IPS-20b (cell line): ENCODE data around the gene ARMC7.
A peak's percentile ranks its signal among the peaks of the same experiment; 100 is the strongest.
"Not testable (repeated sequence)": the region's sequence is repeated elsewhere in the genome, so short reads cannot be mapped to it uniquely, and the experiment has no call there.

Experiments
- H3K27ac ChIP-seq: one replicate; pipeline ENCODE4 v1.5.1; 2013; ENCODE audit warnings: low read length
- H3K27me3 ChIP-seq: 2 replicates; pipeline ENCODE4 v1.6.1; 2013; ENCODE audit warnings: mild to moderate bottlenecking, low read length, inconsistent platforms; ENCODE audit not compliant: insufficient read depth
- H3K36me3 ChIP-seq: 2 replicates; pipeline ENCODE4 v1.6.1; 2013; ENCODE audit warnings: low read depth, mild to moderate bottlenecking, inconsistent platforms, low read length, moderate library complexity; ENCODE audit not compliant: insufficient read depth
- H3K4me1 ChIP-seq: 2 replicates; pipeline ENCODE4 v1.6.1; 2013; ENCODE audit warnings: mild to moderate bottlenecking, control low read depth, inconsistent platforms, low read length, moderate library complexity; ENCODE audit not compliant: insufficient read depth
- H3K4me3 ChIP-seq: 2 replicates; pipeline ENCODE4 v1.5.1; 2013; ENCODE audit warnings: mild to moderate bottlenecking, low read length, inconsistent platforms
- H3K9ac ChIP-seq: 2 replicates; pipeline ENCODE4 v1.6.1; 2013; ENCODE audit warnings: low read depth, mild to moderate bottlenecking, inconsistent platforms, low read length, moderate library complexity
- H3K9me3 ChIP-seq: 2 replicates; pipeline ENCODE4 v1.6.1; 2013; ENCODE audit warnings: mild to moderate bottlenecking, low read depth, low read length, inconsistent platforms; ENCODE audit not compliant: insufficient read depth

ARMC7 gene

DNA sequence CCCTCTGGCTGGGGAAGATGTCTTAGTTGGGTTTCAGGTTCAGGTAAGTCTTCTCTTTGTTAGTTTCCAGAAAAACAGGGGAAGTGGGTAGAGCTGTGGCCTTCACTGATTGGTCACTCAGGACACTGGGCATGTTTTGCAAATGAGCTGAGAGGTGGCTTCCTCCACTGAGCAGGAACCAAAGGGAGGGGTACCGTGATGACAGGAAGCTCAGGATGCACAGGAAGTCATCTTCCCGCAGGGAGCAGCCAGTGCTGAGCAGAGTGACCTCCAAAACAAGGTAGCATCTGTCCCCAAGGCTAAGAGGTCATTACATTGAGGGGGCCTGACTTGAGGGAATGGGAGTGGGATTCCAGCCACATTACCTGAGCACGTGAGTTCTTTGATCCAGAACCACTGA, 16.2 kb downstream of the ARMC7 start:
- H3K27ac ChIP-seq: no peak overlapping the region
- H3K36me3 ChIP-seq: peaks cover 14% of the 10 kb centered on the region
- no peaks in the 10 kb centered on the region for H3K27me3 ChIP-seq
- no peak overlapping the region for H3K4me3 ChIP-seq
- no peaks in the 10 kb centered on the region for H3K4me1 ChIP-seq
- no peaks in the 10 kb centered on the region for H3K9me3 ChIP-seq
- H3K9ac ChIP-seq: no peak overlapping the region

DNA sequence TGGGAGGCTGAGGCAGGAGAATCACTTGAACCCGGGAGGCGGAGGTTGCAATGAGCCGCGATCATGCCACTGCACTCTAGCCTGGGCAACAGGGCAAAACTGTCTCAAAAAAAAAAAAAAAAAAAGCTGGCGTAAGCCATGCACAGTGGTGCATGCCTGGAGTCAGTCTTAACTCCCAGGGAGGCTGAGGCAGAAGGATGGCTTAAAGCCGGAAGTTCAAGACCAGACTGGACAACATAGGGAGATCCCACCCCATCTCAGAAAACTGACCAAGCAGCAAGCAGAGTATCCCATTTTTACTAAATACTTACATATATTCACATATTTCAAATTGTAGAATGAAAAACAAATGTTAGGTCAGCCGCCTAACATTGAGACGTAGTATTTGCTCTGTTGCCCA, 17.2 kb downstream of the ARMC7 start:
- H3K27ac ChIP-seq: no peak overlapping the region
- no peaks in the 10 kb centered on the region for H3K27me3 ChIP-seq
- no peaks in the 10 kb centered on the region for H3K9me3 ChIP-seq
- H3K4me3 ChIP-seq: no peak overlapping the region
- H3K4me1 ChIP-seq: no peaks in the 10 kb centered on the region
- peaks cover 14% of the 10 kb centered on the region for H3K36me3 ChIP-seq
- no peak overlapping the region for H3K9ac ChIP-seq

DNA sequence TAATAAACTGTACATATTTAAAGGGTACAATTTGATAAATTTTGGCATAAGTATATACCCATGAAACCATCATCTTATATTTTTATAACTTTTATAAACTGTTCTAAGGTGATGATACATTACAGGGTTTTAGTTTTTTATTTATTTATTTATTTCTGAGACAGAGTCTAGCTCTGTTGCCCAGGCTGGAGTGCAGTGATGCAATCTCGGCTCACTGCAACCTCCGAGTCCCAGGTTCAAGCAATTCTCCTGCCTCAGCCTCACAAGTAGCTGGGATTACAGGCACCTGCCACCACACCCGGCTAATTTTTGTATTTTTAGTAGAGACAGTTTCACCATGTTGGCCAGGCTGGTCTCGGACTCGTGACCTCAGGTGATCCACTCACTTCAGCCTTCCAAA, 18.2 kb downstream of the ARMC7 start:
- not testable (repeated sequence) for H3K27ac ChIP-seq, H3K4me3 ChIP-seq, H3K9ac ChIP-seq, H3K9me3 ChIP-seq, H3K4me1 ChIP-seq, H3K27me3 ChIP-seq
- peaks cover 14% of the 10 kb centered on the region for H3K36me3 ChIP-seq

DNA sequence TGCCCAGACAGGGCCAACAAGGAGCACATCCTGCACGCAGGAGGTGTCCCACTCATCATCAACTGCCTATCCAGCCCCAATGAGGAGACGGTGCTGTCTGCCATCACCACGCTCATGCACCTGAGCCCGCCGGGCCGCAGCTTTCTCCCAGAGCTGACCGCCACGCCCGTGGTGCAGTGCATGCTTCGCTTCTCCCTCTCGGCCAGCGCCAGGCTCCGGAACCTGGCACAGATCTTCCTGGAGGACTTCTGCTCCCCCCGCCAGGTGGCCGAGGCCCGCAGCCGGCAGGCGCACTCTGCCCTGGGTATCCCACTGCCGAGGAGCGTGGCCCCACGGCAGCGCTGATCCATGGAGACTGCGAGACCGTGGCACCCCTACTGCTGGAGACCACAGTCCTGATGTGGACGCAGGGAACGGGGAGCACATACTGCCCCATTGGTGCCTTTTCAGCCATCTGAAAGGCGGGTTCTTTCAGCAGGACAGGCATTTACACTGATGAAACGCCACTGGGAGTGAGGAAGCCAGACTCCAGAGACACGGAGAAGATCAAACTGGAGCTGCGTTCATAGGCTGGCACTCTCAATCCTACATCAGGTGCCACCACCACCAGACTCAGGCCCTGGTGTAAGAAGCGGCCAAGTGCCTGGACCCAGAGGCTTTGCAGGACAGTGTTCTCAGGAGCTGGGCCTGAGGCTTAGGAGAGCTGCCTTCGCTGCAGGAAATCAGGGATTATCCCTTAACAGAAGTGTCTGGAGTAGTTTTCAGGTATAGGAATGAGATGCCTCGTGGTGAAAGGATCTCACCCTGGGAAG, 19.1 kb downstream of the ARMC7 start:
- Histone ChIP-seq H3K9me3 (no peaks in the 10 kb centered on the region), H3K4me1 (no peaks in the 10 kb centered on the region), H3K27ac (no peak overlapping the region), H3K4me3 (no peak overlapping the region), H3K36me3 (peaks cover 14% of the 10 kb centered on the region), H3K27me3 (no peaks in the 10 kb centered on the region), H3K9ac (no peak overlapping the region)

DNA sequence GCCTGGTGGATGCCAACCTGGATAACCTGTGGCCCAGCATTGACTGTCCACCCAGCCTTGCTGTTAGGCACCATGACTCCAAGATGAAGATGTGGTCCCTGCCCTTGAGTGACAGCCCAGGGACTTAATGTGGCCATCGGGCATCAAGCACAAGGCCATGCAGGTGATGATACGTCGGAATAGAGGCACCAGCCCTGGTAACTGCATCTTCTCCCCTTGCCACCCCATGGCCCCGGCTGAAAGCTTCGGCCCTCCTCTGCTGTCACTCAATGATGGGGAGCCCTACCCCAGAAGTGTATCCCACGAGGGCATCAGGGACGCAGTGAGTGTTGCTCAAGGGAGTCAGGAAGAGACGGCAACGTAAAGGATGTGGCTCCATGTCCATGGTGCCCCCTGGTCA, 19.8 kb downstream of the ARMC7 start:
- H3K4me1 ChIP-seq: no peaks in the 10 kb centered on the region
- no peaks in the 10 kb centered on the region for H3K9me3 ChIP-seq
- no peak overlapping the region for H3K9ac ChIP-seq
- no peaks in the 10 kb centered on the region for H3K27me3 ChIP-seq
- H3K36me3 ChIP-seq: peaks cover 15% of the 10 kb centered on the region
- no peak overlapping the region for H3K4me3 ChIP-seq
- H3K27ac ChIP-seq: no peak overlapping the region

DNA sequence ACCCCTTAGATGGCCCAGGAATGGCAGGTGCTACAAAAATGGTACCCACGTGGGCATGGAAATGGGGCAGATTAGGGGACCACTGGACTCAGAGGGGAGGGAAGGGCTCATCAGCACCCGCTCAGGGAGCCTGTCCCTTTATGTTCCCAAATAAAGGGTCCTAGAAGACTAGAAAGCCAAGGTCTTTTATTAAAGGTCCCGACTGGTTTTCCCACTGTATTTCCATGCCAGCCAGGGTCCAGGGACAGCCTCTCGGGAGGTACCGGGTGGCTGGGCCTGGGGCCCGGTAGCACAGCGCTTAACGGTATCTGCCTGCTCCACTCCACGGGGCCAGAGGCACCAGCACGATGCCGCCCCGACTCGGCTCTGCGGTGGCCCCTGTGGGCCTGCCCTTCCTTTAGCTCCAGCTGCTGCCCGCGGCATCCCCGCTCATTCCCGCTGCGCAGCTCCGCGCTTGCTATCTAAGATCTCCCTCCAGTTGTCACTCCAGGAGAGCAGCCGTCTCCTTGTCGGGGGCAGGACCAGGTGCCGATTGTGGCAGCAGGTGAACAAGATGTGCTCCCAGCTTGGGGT, 20.4 kb downstream of the ARMC7 start:
- H3K36me3 ChIP-seq: peaks cover 20% of the 10 kb centered on the region
- H3K9ac ChIP-seq: peak overlapping the region; percentile 95; the same call in 1 of the 2 replicates
- no peaks in the 10 kb centered on the region for H3K27me3 ChIP-seq
- H3K9me3 ChIP-seq: no peaks in the 10 kb centered on the region
- H3K4me3 ChIP-seq: peak overlapping the region; percentile 86
- H3K4me1 ChIP-seq: no peaks in the 10 kb centered on the region
- no peak overlapping the region for H3K27ac ChIP-seq

DNA sequence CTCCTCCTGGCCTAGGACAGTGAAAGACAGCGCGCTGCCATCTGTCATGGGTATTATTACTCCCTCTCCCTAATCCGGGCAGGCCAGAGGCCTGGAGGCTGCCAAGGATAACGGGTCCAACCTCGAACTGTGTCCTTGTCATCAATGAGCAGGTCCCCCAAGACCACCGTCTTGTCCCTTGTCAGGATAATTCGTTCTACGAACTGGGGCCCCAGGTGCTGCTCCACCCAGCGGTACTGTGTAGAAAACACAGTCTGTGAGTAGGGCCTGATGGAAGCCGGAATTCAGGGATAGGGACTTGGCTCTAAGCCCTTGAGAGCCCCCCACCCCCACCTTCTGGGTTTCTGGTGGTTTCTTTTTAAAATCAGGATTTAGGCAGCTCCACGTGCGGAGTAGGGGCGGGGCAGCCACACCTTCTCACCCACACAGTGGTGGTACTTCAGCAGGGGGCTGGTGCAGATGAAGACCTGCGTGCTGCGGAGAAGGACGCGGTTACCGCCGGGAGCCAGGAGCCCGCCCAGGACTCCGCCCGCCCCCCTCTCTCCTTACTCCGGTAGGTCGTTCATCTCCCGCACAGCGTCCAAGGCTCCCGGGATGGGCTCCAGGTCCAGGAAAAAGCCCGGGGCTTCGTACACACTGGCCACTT, 21.0 kb downstream of the ARMC7 start:
- Histone ChIP-seq H3K9me3 (no peaks in the 10 kb centered on the region), H3K27ac (peak overlapping the region; percentile 72), H3K4me1 (no peaks in the 10 kb centered on the region), H3K27me3 (no peaks in the 10 kb centered on the region), H3K4me3 (peak overlapping the region; percentile 86), H3K9ac (peak overlapping the region; percentile 95), H3K36me3 (peaks cover 27% of the 10 kb centered on the region)

DNA sequence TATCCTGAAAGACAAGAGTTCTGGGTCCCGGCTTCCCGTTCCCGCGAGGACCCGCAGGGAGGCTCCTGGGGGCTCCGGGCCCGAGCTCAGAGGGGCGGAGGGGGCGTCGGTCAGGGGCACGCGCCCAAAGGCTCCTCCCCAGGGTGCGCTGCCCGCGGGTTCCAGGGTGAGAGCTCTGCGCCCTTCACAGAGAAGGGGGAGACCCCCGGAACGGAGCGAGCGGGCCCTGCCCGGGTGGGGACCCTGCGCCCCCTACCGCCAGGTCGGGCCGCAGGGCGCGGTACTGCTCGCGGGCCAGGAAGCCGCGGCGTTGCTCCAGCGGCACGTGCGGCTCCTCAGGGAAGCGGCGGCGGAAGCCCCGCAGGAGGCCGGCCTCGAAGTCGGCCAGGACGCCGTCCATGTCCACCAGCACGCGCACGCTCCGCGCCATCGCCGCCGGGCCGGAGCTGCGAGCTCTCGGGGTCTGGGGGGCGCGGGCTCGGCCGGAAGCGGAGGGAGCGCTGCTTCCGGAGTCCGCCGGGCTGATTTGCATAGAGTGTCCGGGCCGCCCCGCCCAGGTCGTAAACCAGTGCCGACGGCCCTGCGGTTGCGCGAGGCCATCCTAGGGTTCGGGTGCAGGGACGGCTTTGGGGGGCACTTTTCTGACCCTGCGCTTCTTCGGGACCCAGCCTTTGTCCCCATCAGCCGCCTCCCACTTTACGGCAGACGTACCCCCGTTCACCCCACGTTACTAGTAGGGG, 21.7 kb downstream of the ARMC7 start, which contains the start of gene NT5C:
TSS of gene NT5C (minus strand) at position 465 of the 740 bp plus-strand sequence. CDS start at position 430, 35 bp downstream.
- Histone ChIP-seq H3K9ac (peak within 1 kb of the TSS; percentile 95), H3K4me3 (peak within 1 kb of the TSS; percentile 86), H3K27ac (peak within 1 kb of the TSS; percentile 72), H3K27me3 (no peaks in the 10 kb centered on the region), H3K9me3 (no peaks in the 10 kb centered on the region), H3K4me1 (no peaks in the 10 kb centered on the region), H3K36me3 (peaks cover 33% of the 10 kb centered on the region)

DNA sequence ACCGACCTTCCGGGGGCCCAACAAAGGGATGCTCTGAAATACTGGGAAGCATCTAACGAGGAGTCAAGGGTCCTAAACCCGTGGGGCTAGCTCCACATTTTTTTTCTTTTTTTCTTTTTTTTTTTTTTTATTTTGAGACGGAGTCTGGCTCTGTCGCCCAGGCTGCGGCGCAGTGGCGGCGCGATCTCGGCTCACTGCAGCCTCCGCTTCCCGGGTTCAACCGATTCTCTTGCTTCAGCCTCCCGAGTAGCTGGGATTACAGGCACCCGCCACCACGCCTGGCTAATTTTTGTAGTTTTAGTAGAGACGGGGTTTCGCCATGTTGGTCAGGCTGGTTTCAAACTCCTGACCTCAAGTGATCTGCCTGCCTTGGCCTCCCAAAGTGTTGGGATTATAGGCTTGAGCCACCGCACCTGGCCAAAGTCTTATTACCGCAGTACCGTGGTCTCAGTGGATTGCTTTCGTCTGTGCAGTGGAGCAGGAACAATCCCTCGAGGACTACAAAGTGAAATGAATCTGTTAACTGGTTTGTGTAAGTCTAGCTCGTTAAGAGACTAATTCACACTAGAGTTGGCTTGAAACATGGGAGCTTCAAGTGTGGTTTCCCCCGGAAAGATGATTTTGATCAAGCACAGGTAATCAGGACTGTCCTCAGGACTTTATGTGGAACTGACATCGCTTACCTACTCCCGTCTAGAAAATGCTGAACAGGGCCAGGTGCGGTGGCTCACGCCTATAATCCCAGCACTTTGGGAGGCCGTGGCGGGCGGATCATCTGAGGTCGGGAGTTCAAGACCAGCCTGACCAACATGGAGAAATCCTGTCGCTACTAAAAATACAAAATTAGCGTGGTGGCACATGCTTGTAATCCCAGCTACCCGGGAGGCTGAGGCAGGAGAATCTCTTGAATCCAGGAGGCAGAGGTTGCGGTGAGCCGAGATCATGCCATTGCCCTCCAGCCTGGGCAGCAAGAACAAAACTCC, 22.5 kb downstream of the ARMC7 start:
- H3K9ac ChIP-seq: peak overlapping the region; percentile 95; the same call in 1 of the 2 replicates
- not testable (repeated sequence) for H3K27me3 ChIP-seq, H3K4me1 ChIP-seq, H3K9me3 ChIP-seq
- H3K27ac ChIP-seq: peak overlapping the region; percentile 72
- H3K4me3 ChIP-seq: peak overlapping the region; percentile 86
- H3K36me3 ChIP-seq: peaks cover 42% of the 10 kb centered on the region

DNA sequence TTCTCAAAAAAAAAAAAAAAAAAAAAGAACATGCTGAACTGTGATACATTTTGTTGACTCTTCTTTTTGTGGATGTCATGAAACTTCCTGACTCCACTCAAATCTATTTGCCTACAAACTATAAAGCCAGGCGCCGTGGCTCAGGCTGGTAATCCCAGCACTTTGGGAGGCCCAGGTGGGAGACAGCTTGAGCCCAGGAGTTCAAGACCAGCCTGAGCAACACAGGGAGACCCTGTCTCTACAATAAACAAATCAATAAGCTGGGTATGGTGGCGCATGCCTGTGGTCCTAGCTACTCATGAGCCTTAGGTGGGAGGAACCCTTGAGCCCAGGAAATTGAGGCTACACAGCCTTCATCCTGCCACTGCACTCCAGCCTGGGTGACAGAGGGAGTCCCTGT, 23.2 kb downstream of the ARMC7 start:
- Histone ChIP-seq H3K9me3 (no peaks in the 10 kb centered on the region), H3K27me3 (no peaks in the 10 kb centered on the region), H3K27ac (no peak overlapping the region), H3K9ac (no peak overlapping the region), H3K4me3 (no peak overlapping the region), H3K36me3 (peaks cover 47% of the 10 kb centered on the region), H3K4me1 (no peaks in the 10 kb centered on the region)
